HUES48 (cell line): ENCODE results near the gene TRPC4.

Experiments
- H3K27ac ChIP-seq: one replicate; pipeline ENCODE4 v1.7.0; 2013; ENCODE audit warnings: low read depth, low read length, inconsistent platforms
- H3K27me3 ChIP-seq: 2 replicates; pipeline ENCODE4 v1.6.1; 2013; ENCODE audit warnings: mild to moderate bottlenecking, low read length; ENCODE audit not compliant: control insufficient read depth, insufficient read depth
- H3K36me3 ChIP-seq: 2 replicates; pipeline ENCODE4 v1.6.1; 2013; ENCODE audit warnings: low read length; ENCODE audit not compliant: control insufficient read depth, insufficient read depth
- H3K4me1 ChIP-seq: 2 replicates; pipeline ENCODE4 v1.6.1; 2013; ENCODE audit warnings: mild to moderate bottlenecking, low read length; ENCODE audit not compliant: control insufficient read depth, insufficient read depth
- H3K4me3 ChIP-seq: 2 replicates; pipeline ENCODE4 v1.5.1; 2013; ENCODE audit warnings: mild to moderate bottlenecking, low read depth, low read length
- H3K9ac ChIP-seq: 2 replicates; pipeline ENCODE4 v1.6.1; 2013; ENCODE audit warnings: mild to moderate bottlenecking, low read depth, low read length, moderate library complexity
- H3K9me3 ChIP-seq: 2 replicates; pipeline ENCODE4 v1.6.1; 2013; ENCODE audit warnings: low read length; ENCODE audit not compliant: control insufficient read depth, insufficient read depth

Gene TRPC4

GRCh38 chr13:37690361-37690760 lies 179.2 kb downstream of the TRPC4 start:
- H3K9me3 ChIP-seq: no peaks in the 10 kb centered on the region
- H3K27ac ChIP-seq: no peak overlapping the region
- H3K36me3 ChIP-seq: no peaks in the 10 kb centered on the region
- peaks cover 1% of the 10 kb centered on the region; the same call in 1 of the 2 replicates for H3K4me1 ChIP-seq
- no peak overlapping the region for H3K4me3 ChIP-seq
- H3K27me3 ChIP-seq: no peaks in the 10 kb centered on the region
- H3K9ac ChIP-seq: no peak overlapping the region

- no peaks in the 10 kb centered on the region for H3K36me3 ChIP-seq
- no peaks in the 10 kb centered on the region for H3K27me3 ChIP-seq
These were observed 183.1 kb downstream of the TRPC4 start for GRCh38 chr13:37686501-37686900.

GRCh38 chr13:37685206-37685605 lies 184.4 kb downstream of the TRPC4 start:
- H3K9ac ChIP-seq: no peak overlapping the region
- peaks cover 10% of the 10 kb centered on the region for H3K4me1 ChIP-seq
- no peaks in the 10 kb centered on the region for H3K9me3 ChIP-seq
- no peak overlapping the region for H3K4me3 ChIP-seq
- no peak overlapping the region for H3K27ac ChIP-seq
- H3K27me3 ChIP-seq: no peaks in the 10 kb centered on the region
- no peaks in the 10 kb centered on the region for H3K36me3 ChIP-seq

More at GRCh38 chr13:37686501-37686900, 183.1 kb downstream of the TRPC4 start:
- no peak overlapping the region for H3K9ac ChIP-seq
- no peak overlapping the region for H3K4me3 ChIP-seq
- no peak overlapping the region for H3K27ac ChIP-seq
- H3K4me1 ChIP-seq: peaks cover 10% of the 10 kb centered on the region
- no peaks in the 10 kb centered on the region for H3K9me3 ChIP-seq

GRCh38 chr13:37682496-37682895 lies 187.1 kb downstream of the TRPC4 start:
- Histone ChIP-seq H3K4me3 (no peak overlapping the region), H3K36me3 (no peaks in the 10 kb centered on the region), H3K27ac (no peak overlapping the region), H3K27me3 (no peaks in the 10 kb centered on the region), H3K9me3 (no peaks in the 10 kb centered on the region), H3K4me1 (peaks cover 10% of the 10 kb centered on the region), H3K9ac (no peak overlapping the region)

- Histone ChIP-seq H3K4me3 (no peak overlapping the region), H3K4me1 (peaks cover 10% of the 10 kb centered on the region), H3K27ac (peak overlapping the region; percentile 31), H3K27me3 (no peaks in the 10 kb centered on the region), H3K9me3 (no peaks in the 10 kb centered on the region), H3K36me3 (no peaks in the 10 kb centered on the region), H3K9ac (no peak overlapping the region)
These were observed 188.1 kb downstream of the TRPC4 start for GRCh38 chr13:37681281-37682032.

- Histone ChIP-seq H3K4me1 (peaks cover 6% of the 10 kb centered on the region), H3K9me3 (no peaks in the 10 kb centered on the region), H3K27ac (no peak overlapping the region), H3K4me3 (no peak overlapping the region), H3K9ac (no peak overlapping the region), H3K27me3 (no peaks in the 10 kb centered on the region), H3K36me3 (no peaks in the 10 kb centered on the region)
These were observed 189.4 kb downstream of the TRPC4 start for GRCh38 chr13:37680137-37680536.

GRCh38 chr13:37679043-37679442 lies 190.5 kb downstream of the TRPC4 start:
- no peak overlapping the region for H3K4me3 ChIP-seq
- no peak overlapping the region for H3K27ac ChIP-seq
- H3K4me1 ChIP-seq: peaks cover 5% of the 10 kb centered on the region
- H3K27me3 ChIP-seq: no peaks in the 10 kb centered on the region
- H3K9me3 ChIP-seq: no peaks in the 10 kb centered on the region
- no peak overlapping the region for H3K9ac ChIP-seq
- H3K36me3 ChIP-seq: no peaks in the 10 kb centered on the region

GRCh38 chr13:37669845-37670244 lies 199.7 kb downstream of the TRPC4 start:
- no peak overlapping the region for H3K4me3 ChIP-seq
- H3K9me3 ChIP-seq: no peaks in the 10 kb centered on the region
- H3K36me3 ChIP-seq: no peaks in the 10 kb centered on the region
- no peak overlapping the region for H3K9ac ChIP-seq
- H3K27ac ChIP-seq: no peak overlapping the region
- H3K27me3 ChIP-seq: no peaks in the 10 kb centered on the region
- peaks cover 8% of the 10 kb centered on the region for H3K4me1 ChIP-seq

GRCh38 chr13:37667702-37668101 lies 201.9 kb downstream of the TRPC4 start:
- Histone ChIP-seq H3K36me3 (no peaks in the 10 kb centered on the region), H3K27ac (no peak overlapping the region), H3K4me1 (peaks cover 8% of the 10 kb centered on the region), H3K4me3 (no peak overlapping the region), H3K9me3 (no peaks in the 10 kb centered on the region), H3K9ac (no peak overlapping the region), H3K27me3 (no peaks in the 10 kb centered on the region)

- no peaks in the 10 kb centered on the region for H3K9me3 ChIP-seq
- H3K4me3 ChIP-seq: no peak overlapping the region
- no peak overlapping the region for H3K27ac ChIP-seq
- no peaks in the 10 kb centered on the region for H3K36me3 ChIP-seq
- H3K9ac ChIP-seq: no peak overlapping the region
- H3K4me1 ChIP-seq: peaks cover 8% of the 10 kb centered on the region
- H3K27me3 ChIP-seq: no peaks in the 10 kb centered on the region
These were observed 203.5 kb downstream of the TRPC4 start for GRCh38 chr13:37666036-37666435.

GRCh38 chr13:37665420-37665819 lies 204.2 kb downstream of the TRPC4 start:
- Histone ChIP-seq H3K4me1 (peaks cover 8% of the 10 kb centered on the region), H3K27ac (no peak overlapping the region), H3K4me3 (no peak overlapping the region), H3K36me3 (no peaks in the 10 kb centered on the region), H3K27me3 (no peaks in the 10 kb centered on the region), H3K9ac (no peak overlapping the region), H3K9me3 (no peaks in the 10 kb centered on the region)
